NB4 (cell line): ENCODE data around the gene DST.

Source experiments
- DNase-seq: peaks from one replicate; pipeline ENCODE4 v3.0.0; 2010; ENCODE audit warnings: low read depth
- H3K4me3 ChIP-seq: one replicate; pipeline ENCODE4 v1.5.1; 2011; ENCODE audit warnings: mild to moderate bottlenecking, low read depth, low read length, moderate library complexity
- CTCF ChIP-seq: IDR thresholded peaks from one replicate; pipeline ENCODE4 v1.5.1; 2012; ENCODE audit warnings: low read depth, low read length
- MAX ChIP-seq: IDR thresholded peaks from 2 replicates; pipeline ENCODE4 v1.6.1; 2011; ENCODE audit warnings: low read depth, low read length
- MYC ChIP-seq: IDR thresholded peaks from 2 replicates; pipeline ENCODE4 v1.6.1; 2011; ENCODE audit warnings: low read depth, low read length
- POLR2A ChIP-seq: IDR thresholded peaks from 2 replicates; pipeline ENCODE4 v1.6.1; 2011; ENCODE audit warnings: mild to moderate bottlenecking; ENCODE audit not compliant: insufficient read length; ENCODE audit errors: extremely low read depth

The DST gene

GRCh38 chr6:56536536-56536935 is 106.2 kb downstream of the DST start:
- DNase-seq: no peak
- no peak overlapping the region for H3K4me3 ChIP-seq
- TF ChIP-seq MYC (no peak), CTCF (no peak), POLR2A (no peak), MAX (no peak)

GRCh38 chr6:56535626-56536025 is 107.1 kb downstream of the DST start:
- H3K4me3 ChIP-seq: no peak overlapping the region
- DNase-seq: no peak
- TF ChIP-seq POLR2A (no peak), CTCF (no peak), MYC (no peak), MAX (no peak)

- TF ChIP-seq POLR2A (no peak), MYC (no peak), MAX (no peak), CTCF (no peak)
- H3K4me3 ChIP-seq: no peak overlapping the region
- no peak for DNase-seq
Observed at GRCh38 chr6:56534680-56535419, 107.8 kb downstream of the DST start.

GRCh38 chr6:56532766-56533551 is 109.7 kb downstream of the DST start:
- TF ChIP-seq MAX: no peak
- TF ChIP-seq POLR2A: no peak
- TF ChIP-seq MYC: no peak
- TF ChIP-seq CTCF: no peak
- H3K4me3 ChIP-seq: no peak overlapping the region
- no peak for DNase-seq

GRCh38 chr6:56531839-56532595 is 110.7 kb downstream of the DST start:
- no peak overlapping the region for H3K4me3 ChIP-seq
- TF ChIP-seq CTCF: no peak
- no peak for TF ChIP-seq MAX
- TF ChIP-seq POLR2A: no peak
- TF ChIP-seq MYC: no peak
- DNase-seq: no peak
